Activated CD4-positive, CD25-positive, alpha-beta regulatory T cell treated with anti-CD3 and anti-CD28 coated beads, Interleukin-2, amount 50 U/mL, for 72 hours (primary cell): ENCODE results near the gene MBNL1.
"Not testable (repeated sequence)": the region's sequence is repeated elsewhere in the genome, so short reads cannot be mapped to it uniquely, and the experiment has no call there.

Experiments
- DNase-seq: peaks from one replicate; pipeline ENCODE4 v3.0.0; 2021

The MBNL1 gene

GRCh38 chr3:152321955-152322377, 53.2 kb downstream of the MBNL1 start:
- DNase-seq: no peak

GRCh38 chr3:152322756-152323155, 54.0 kb downstream of the MBNL1 start:
- DNase-seq: no peak

GRCh38 chr3:152323834-152324233, 55.1 kb downstream of the MBNL1 start:
- no peak for DNase-seq

- DNase-seq: no peak
Measured at GRCh38 chr3:152325136-152325535, 56.4 kb downstream of the MBNL1 start.

- no peak for DNase-seq
Measured at GRCh38 chr3:152327203-152327602, 58.5 kb downstream of the MBNL1 start.

- DNase-seq: no peak
Measured at GRCh38 chr3:152328841-152329240, 60.1 kb downstream of the MBNL1 start.

GRCh38 chr3:152330559-152330958, 61.8 kb downstream of the MBNL1 start:
- DNase-seq: no peak

GRCh38 chr3:152331018-152331541, 62.4 kb downstream of the MBNL1 start:
- no peak for DNase-seq

GRCh38 chr3:152331998-152332397, 63.3 kb downstream of the MBNL1 start:
- no peak for DNase-seq

GRCh38 chr3:152333928-152334327, 65.2 kb downstream of the MBNL1 start:
- DNase-seq: no peak

GRCh38 chr3:152334761-152335160, 66.0 kb downstream of the MBNL1 start:
- DNase-seq: no peak

GRCh38 chr3:152335273-152335672, 66.5 kb downstream of the MBNL1 start:
- no peak for DNase-seq

GRCh38 chr3:152337337-152337736, 68.6 kb downstream of the MBNL1 start:
- DNase-seq: not testable (repeated sequence)

GRCh38 chr3:152338159-152338720, 69.5 kb downstream of the MBNL1 start:
- DNase-seq: no peak

- DNase-seq: no peak
Measured at GRCh38 chr3:152339881-152340505, 71.3 kb downstream of the MBNL1 start.

GRCh38 chr3:152345233-152345632, 76.5 kb downstream of the MBNL1 start:
- DNase-seq: no peak

GRCh38 chr3:152346058-152346457, 77.3 kb downstream of the MBNL1 start:
- DNase-seq: no peak

- no peak for DNase-seq
Measured at GRCh38 chr3:152346740-152347139, 78.0 kb downstream of the MBNL1 start.

GRCh38 chr3:152348436-152349177, 79.9 kb downstream of the MBNL1 start:
- no peak for DNase-seq

- no peak for DNase-seq
Measured at GRCh38 chr3:152349392-152349791, 80.7 kb downstream of the MBNL1 start.

GRCh38 chr3:152350139-152350538, 81.4 kb downstream of the MBNL1 start:
- DNase-seq: no peak

GRCh38 chr3:152350776-152351175, 82.0 kb downstream of the MBNL1 start:
- DNase-seq: no peak

GRCh38 chr3:152352554-152352953, 83.8 kb downstream of the MBNL1 start:
- no peak for DNase-seq

- DNase-seq: no peak
Measured at GRCh38 chr3:152353578-152353977, 84.8 kb downstream of the MBNL1 start.
